ENCODE results near the gene NR3C1.

GRCh38 chr5:143331956-143332355 lies 71.5 kb downstream of the NR3C1 start:
- TF ChIP-seq TAF1 (IDR thresholded peaks at IDR 0.05; ENCODE audit: low read depth, low read length), result no peak
- TF ChIP-seq POLR2A (IDR thresholded peaks at IDR 0.05; ENCODE audit: low read depth, low read length), result no peak
- no peak for TF ChIP-seq POLR2AphosphoS5 (IDR thresholded peaks at IDR 0.05; ENCODE audit: low read depth, low read length)
- no peak for TF ChIP-seq POU2F2 (IDR thresholded peaks at IDR 0.05; ENCODE audit: low read depth, low read length)
- TF ChIP-seq PAX5 (IDR thresholded peaks at IDR 0.05; ENCODE audit: insufficient read depth, low read length, severe bottlenecking), result no peak

Measured in GM12891 (cell line).